ENCODE results near the gene COPS7A. TPM values are rescaled to one million over a fixed set of nuclear protein-coding genes. Genes with fewer than 3 reads are reported as not detected.

Gene COPS7A
- total RNA-seq (2022; extraction: Qiagen RNA extraction): 47.2 to 58.3 TPM (median 55.9 TPM) in 5 replicates

GRCh38 chr12:6723607-6724408 is at the start of gene COPS7A:
Gene COPS7A (plus strand): TSS chr12:6724046. CDS start chr12:6724657, 611 bp downstream.

GRCh38 chr12:6688999-6689882 is 34.6 kb upstream of the COPS7A start, which contains the start of gene ZNF384:
Gene ZNF384 (minus strand): TSS chr12:6689375. CDS start chr12:6679520, 9,855 bp downstream.

GRCh38 chr12:6700646-6701051 is 23.2 kb upstream of the COPS7A start, which contains the start of gene PIANP:
Gene PIANP (minus strand): TSS chr12:6700815. CDS start chr12:6698061, 2,754 bp downstream.

GRCh38 chr12:6752921-6753771 is 29.3 kb downstream of the COPS7A start, which contains the start of gene MLF2:
Gene MLF2 (minus strand): TSS chr12:6753141. CDS start chr12:6752334, 807 bp downstream.

GRCh38 chr12:6765634-6766581 is 42.1 kb downstream of the COPS7A start, which contains the start of gene PTMS:
Gene PTMS (plus strand): TSS chr12:6766363. CDS start chr12:6766706, 343 bp downstream.

GRCh38 chr12:6772331-6772695 is 48.5 kb downstream of the COPS7A start, which contains the start of gene LAG3:
Gene LAG3 (plus strand): TSS chr12:6772520. CDS start chr12:6772853, 333 bp downstream.

Other genes starting within 250 kb of the COPS7A start
- 282 to 327 TPM (median 309 TPM) in 5 replicates for gene MRPL51, start 230.8 kb upstream of the COPS7A start, total RNA-seq (2022; extraction: Qiagen RNA extraction)
- gene NCAPD2, start 229.9 kb upstream of the COPS7A start, total RNA-seq (2022; extraction: Qiagen RNA extraction): 56.5 to 62.5 TPM (median 60.7 TPM) in 5 replicates
- gene GAPDH, start 189.5 kb upstream of the COPS7A start, total RNA-seq (2022; extraction: Qiagen RNA extraction): 7,029 to 9,300 TPM (median 8,522 TPM) in 5 replicates
- 1.6 to 2.5 TPM (median 2.2 TPM) in 5 replicates for gene IFFO1, start 168.0 kb upstream of the COPS7A start, total RNA-seq (2022; extraction: Qiagen RNA extraction)
- 91.7 to 109 TPM (median 98.4 TPM) in 5 replicates for gene NOP2, start 155.8 kb upstream of the COPS7A start, total RNA-seq (2022; extraction: Qiagen RNA extraction)
- 59.8 to 76.6 TPM (median 62.8 TPM) in 5 replicates for gene CHD4, start 116.7 kb upstream of the COPS7A start, total RNA-seq (2022; extraction: Qiagen RNA extraction)
- 0.38 to 0.97 TPM (median 0.66 TPM) in 5 replicates for gene LPAR5, start 88.1 kb upstream of the COPS7A start, total RNA-seq (2022; extraction: Qiagen RNA extraction)
- 0.08 to 0.40 TPM (median 0.15 TPM) in 3 of 5 replicates, not detected in the others for gene ACRBP, start 76.6 kb upstream of the COPS7A start, total RNA-seq (2022; extraction: Qiagen RNA extraction)
- gene ING4, start 60.9 kb upstream of the COPS7A start, total RNA-seq (2022; extraction: Qiagen RNA extraction): 13.8 to 19.8 TPM (median 15.7 TPM) in 5 replicates
- gene ZNF384, start 34.7 kb upstream of the COPS7A start, total RNA-seq (2022; extraction: Qiagen RNA extraction): 50.6 to 58.9 TPM (median 55.4 TPM) in 5 replicates
- 0.64 to 1.0 TPM (median 0.73 TPM) in 5 replicates for gene PIANP, start 23.2 kb upstream of the COPS7A start, total RNA-seq (2022; extraction: Qiagen RNA extraction)
- 252 to 312 TPM (median 307 TPM) in 5 replicates for gene MLF2, start 29.1 kb downstream of the COPS7A start, total RNA-seq (2022; extraction: Qiagen RNA extraction)
- gene PTMS, start 42.3 kb downstream of the COPS7A start, total RNA-seq (2022; extraction: Qiagen RNA extraction): 703 to 949 TPM (median 926 TPM) in 5 replicates
- gene LAG3, start 48.5 kb downstream of the COPS7A start, total RNA-seq (2022; extraction: Qiagen RNA extraction): 0.89 to 2.3 TPM (median 1.4 TPM) in 5 replicates
- gene CD4, start 65.5 kb downstream of the COPS7A start, total RNA-seq (2022; extraction: Qiagen RNA extraction): not detected in 5 replicates
- 0.23 to 0.53 TPM (median 0.45 TPM) in 5 replicates for gene GPR162, start 97.8 kb downstream of the COPS7A start, total RNA-seq (2022; extraction: Qiagen RNA extraction)
- 19.8 to 29.8 TPM (median 28.7 TPM) in 5 replicates for gene P3H3, start 104.4 kb downstream of the COPS7A start, total RNA-seq (2022; extraction: Qiagen RNA extraction)
- gene GNB3, start 116.9 kb downstream of the COPS7A start, total RNA-seq (2022; extraction: Qiagen RNA extraction): 1.2 to 2.3 TPM (median 1.9 TPM) in 5 replicates
- gene CDCA3, start 127.2 kb downstream of the COPS7A start, total RNA-seq (2022; extraction: Qiagen RNA extraction): 71.5 to 81.3 TPM (median 75.3 TPM) in 5 replicates
- 74.8 to 79.3 TPM (median 76.6 TPM) in 5 replicates for gene USP5, start 128.1 kb downstream of the COPS7A start, total RNA-seq (2022; extraction: Qiagen RNA extraction)
- 1,486 to 1,673 TPM (median 1,653 TPM) in 5 replicates for gene TPI1, start 143.5 kb downstream of the COPS7A start, total RNA-seq (2022; extraction: Qiagen RNA extraction)
- gene SPSB2, start 149.3 kb downstream of the COPS7A start, total RNA-seq (2022; extraction: Qiagen RNA extraction): 23.1 to 34.6 TPM (median 32.3 TPM) in 5 replicates
- 16.4 to 19.0 TPM (median 18.3 TPM) in 5 replicates for gene LRRC23, start 180.8 kb downstream of the COPS7A start, total RNA-seq (2022; extraction: Qiagen RNA extraction)
- 35.9 to 40.2 TPM (median 37.3 TPM) in 5 replicates for gene ENO2, start 190.5 kb downstream of the COPS7A start, total RNA-seq (2022; extraction: Qiagen RNA extraction)
- 48.7 to 75.7 TPM (median 72.9 TPM) in 5 replicates for gene ATN1, start 203.9 kb downstream of the COPS7A start, total RNA-seq (2022; extraction: Qiagen RNA extraction)
- not detected in 5 replicates for gene RNU7-1, start 219.8 kb downstream of the COPS7A start, total RNA-seq (2022; extraction: Qiagen RNA extraction)
- gene C12orf57, start 220.0 kb downstream of the COPS7A start, total RNA-seq (2022; extraction: Qiagen RNA extraction): 275 to 319 TPM (median 310 TPM) in 5 replicates
- 7.9 to 13.5 TPM (median 11.7 TPM) in 5 replicates for gene PTPN6, start 227.3 kb downstream of the COPS7A start, total RNA-seq (2022; extraction: Qiagen RNA extraction)
- gene PHB2, start 246.6 kb downstream of the COPS7A start, total RNA-seq (2022; extraction: Qiagen RNA extraction): 289 to 333 TPM (median 326 TPM) in 5 replicates
- 56.9 to 66.4 TPM (median 62.2 TPM) in 5 replicates for gene EMG1, start 246.9 kb downstream of the COPS7A start, total RNA-seq (2022; extraction: Qiagen RNA extraction)